H1 (cell line): ENCODE measurements around the gene CBLB. TPM values are rescaled to one million over a fixed set of nuclear protein-coding genes. Genes with fewer than 3 reads are reported as not detected.

Experiments used
- CTCF ChIA-PET: fragments of 300-600 bp; sonication (Branson Sonifier 250); formaldehyde crosslinking; loops from one replicate; lab custom pipeline; 2021; ENCODE audit not compliant: partially characterized antibody; lab: Charles Lee
- POLR2A ChIA-PET: fragments of 300-600 bp; sonication (Branson Sonifier 250); formaldehyde crosslinking; loops from one replicate; lab custom pipeline; 2021; ENCODE audit warnings: inconsistent platforms; ENCODE audit not compliant: partially characterized antibody; lab: Charles Lee
- DNase-seq, 2 experiments: peaks; one replicate each; pipeline versions ENCODE4 v3.0.0 to v3.0.0-alpha.2; 2010 to 2022; ENCODE audit warnings: low spot score in 2 of 2, low read depth in 1 of 2, mixed read lengths in 1 of 2
- FAIRE-seq: peaks from 2 replicates; lab custom pipeline; 2011; peaks lifted over from hg19 to GRCh38; lab: Jason Lieb, UNC
- H2AFZ ChIP-seq: 2 replicates; pipeline ENCODE4 v1.8.1; 2012; ENCODE audit warnings: low read length, inconsistent platforms
- H2AK5ac ChIP-seq: 2 replicates; pipeline ENCODE4 v1.6.1; 2013; ENCODE audit warnings: low read depth, low read length
- H2BK120ac ChIP-seq: replicated peaks from 2 replicates; pipeline ENCODE3; 2013; ENCODE audit warnings: low read depth, low read length, inconsistent platforms
- H2BK12ac ChIP-seq: 2 replicates; pipeline ENCODE4 v1.6.1; 2013; ENCODE audit warnings: low read depth, low read length
- H2BK15ac ChIP-seq: 2 replicates; pipeline ENCODE4 v1.6.1; 2013; ENCODE audit warnings: low read length
- H2BK20ac ChIP-seq: 2 replicates; pipeline ENCODE4 v1.6.1; 2013; ENCODE audit warnings: low read length
- H2BK5ac ChIP-seq: 2 replicates; pipeline ENCODE4 v1.6.1; 2013; ENCODE audit warnings: low read depth, low read length
- H3K14ac ChIP-seq: 2 replicates; pipeline ENCODE4 v1.6.1; 2013; ENCODE audit warnings: inconsistent platforms; ENCODE audit not compliant: insufficient read length
- H3K18ac ChIP-seq: 2 replicates; pipeline ENCODE4 v1.6.1; 2013; ENCODE audit warnings: low read length; ENCODE audit errors: extremely low read depth
- H3K23ac ChIP-seq: 2 replicates; pipeline ENCODE4 v1.6.1; 2013; ENCODE audit warnings: inconsistent platforms; ENCODE audit not compliant: insufficient read length
- H3K23me2 ChIP-seq: 2 replicates; pipeline ENCODE4 v1.6.1; 2013; ENCODE audit warnings: low read depth, low read length
- H3K27ac ChIP-seq: 2 replicates; pipeline ENCODE4 v1.6.1; 2011; ENCODE audit warnings: low read depth, low read length, inconsistent platforms
- H3K27me3 ChIP-seq, 4 experiments: replicated peaks in 1 of 4; 1 replicate in 1 of 4; 2 replicates in 3 of 4; pipeline versions ENCODE4 v1.6.1 to v1.8.1; 2011 to 2013; ENCODE audit warnings: low read length in 3 of 4, mild to moderate bottlenecking in 3 of 4, inconsistent platforms in 2 of 4, mixed read lengths in 2 of 4, moderate library complexity in 1 of 4; ENCODE audit not compliant: control insufficient read depth in 3 of 4, insufficient read depth in 3 of 4; ENCODE audit errors: extremely low read depth in 1 of 4
- H3K36me3 ChIP-seq, 4 experiments: 2 replicates each; pipeline versions ENCODE4 v1.6.1 to v1.8.1; 2011 to 2013; ENCODE audit warnings: mild to moderate bottlenecking in 4 of 4, low read length in 3 of 4, moderate library complexity in 2 of 4, control low read depth in 1 of 4, inconsistent platforms in 1 of 4; ENCODE audit not compliant: insufficient read depth in 4 of 4, control insufficient read depth in 2 of 4
- H3K4ac ChIP-seq: replicated peaks from 2 replicates; pipeline ENCODE3; 2013; ENCODE audit warnings: low read length, low read depth, mixed read lengths, inconsistent platforms; ENCODE audit not compliant: insufficient read length
- H3K4me1 ChIP-seq, 4 experiments: replicated peaks in 1 of 4; 1 replicate in 1 of 4; 2 replicates in 3 of 4; pipeline versions ENCODE4 v1.6.1 to v1.8.1; 2011 to 2013; ENCODE audit warnings: low read length in 3 of 4, inconsistent platforms in 2 of 4, mixed read lengths in 1 of 4; ENCODE audit not compliant: insufficient read depth in 4 of 4, control insufficient read depth in 3 of 4
- H3K4me2 ChIP-seq, 2 experiments: 2 replicates each; pipeline versions ENCODE4 v1.6.1 to v1.8.1; 2011 to 2013; ENCODE audit warnings: low read depth in 2 of 2, low read length in 2 of 2, control low read depth in 1 of 2, inconsistent platforms in 1 of 2, mild to moderate bottlenecking in 1 of 2; ENCODE audit not compliant: insufficient read depth in 1 of 2
- H3K4me3 ChIP-seq, 4 experiments: fragments of 200-600, 300-600 bp in 1 of 4; sonication (generic), shearing (Covaris generic), sonication (Bioruptor Twin) in 1 of 4; 2 replicates each; pipeline versions ENCODE4 v1.5.1 to v1.8.1; 2011 to 2016; ENCODE audit warnings: low read length in 4 of 4, low read depth in 3 of 4, control low read depth in 2 of 4, inconsistent platforms in 2 of 4, mild to moderate bottlenecking in 2 of 4, mixed read lengths in 1 of 4, moderate library complexity in 1 of 4; ENCODE audit not compliant: insufficient read depth in 2 of 4; ENCODE audit errors: extremely low read depth in 1 of 4
- H3K56ac ChIP-seq: replicated peaks from 2 replicates; pipeline ENCODE3; 2013; ENCODE audit warnings: low read depth, mild to moderate bottlenecking, mixed read lengths, low read length, inconsistent platforms; ENCODE audit not compliant: insufficient read length
- H3K79me1 ChIP-seq: 2 replicates; pipeline ENCODE4 v1.6.1; 2013; ENCODE audit warnings: low read depth, low read length, control low read depth
- H3K79me2 ChIP-seq, 2 experiments: 2 replicates each; pipeline versions ENCODE4 v1.6.1 to v1.8.1; 2012 to 2013; ENCODE audit warnings: low read length in 2 of 2, mild to moderate bottlenecking in 2 of 2, inconsistent platforms in 1 of 2; ENCODE audit not compliant: insufficient read depth in 2 of 2, control insufficient read depth in 1 of 2
- H3K9ac ChIP-seq, 4 experiments: replicated peaks in 1 of 4; 1 replicate in 1 of 4; 2 replicates in 3 of 4; pipeline versions ENCODE4 v1.6.1 to v1.8.1; 2011 to 2013; ENCODE audit warnings: low read depth in 3 of 4, low read length in 3 of 4, control low read depth in 2 of 4, mild to moderate bottlenecking in 2 of 4, moderate library complexity in 2 of 4, inconsistent platforms in 1 of 4; ENCODE audit errors: extremely low read depth in 1 of 4
- H3K9me3 ChIP-seq, 2 experiments: 2 replicates each; pipeline versions ENCODE4 v1.6.1 to v1.8.1; 2012 to 2013; ENCODE audit warnings: mild to moderate bottlenecking in 2 of 2, moderate library complexity in 2 of 2, control low read depth in 1 of 2, inconsistent platforms in 1 of 2, low read depth in 1 of 2, low read length in 1 of 2, mixed read lengths in 1 of 2; ENCODE audit not compliant: insufficient read depth in 2 of 2
- H4K20me1 ChIP-seq, 2 experiments: replicated peaks in 1 of 2; 2 replicates each; pipeline versions ENCODE3 to v1.8.1; 2011 to 2013; ENCODE audit warnings: inconsistent platforms in 2 of 2, low read length in 2 of 2, mild to moderate bottlenecking in 1 of 2; ENCODE audit not compliant: insufficient read depth in 2 of 2, control insufficient read depth in 1 of 2
- H4K5ac ChIP-seq: 2 replicates; pipeline ENCODE4 v1.6.1; 2013; ENCODE audit warnings: low read length, low read depth, mixed read lengths, inconsistent platforms; ENCODE audit not compliant: insufficient read length
- H4K8ac ChIP-seq: 2 replicates; pipeline ENCODE4 v1.8.0; 2013; ENCODE audit warnings: mild to moderate bottlenecking, moderate library complexity, low read length, inconsistent platforms; ENCODE audit not compliant: insufficient read depth; ENCODE audit errors: extremely low read depth
- H4K91ac ChIP-seq: replicated peaks from 2 replicates; pipeline ENCODE3; 2013; ENCODE audit warnings: low read length, mixed read lengths, inconsistent platforms; ENCODE audit not compliant: insufficient read length
- BCL11A ChIP-seq, 2 experiments: IDR thresholded peaks; one replicate each; pipeline ENCODE4 v1.6.1; 2011; ENCODE audit warnings: low read depth in 2 of 2, low read length in 2 of 2, mild to moderate bottlenecking in 2 of 2
- E2F6 ChIP-seq: IDR thresholded peaks from 2 replicates; pipeline ENCODE4 v1.6.1; 2012; ENCODE audit warnings: inconsistent platforms
- EZH2 ChIP-seq: fragments of 200-600 bp; sonication (generic); IDR thresholded peaks from 2 replicates; pipeline ENCODE4 v1.7.1; 2012; ENCODE audit warnings: low read depth, mild to moderate bottlenecking, moderate library complexity, low read length, inconsistent platforms; ENCODE audit not compliant: severe bottlenecking
- KDM1A ChIP-seq: fragments of 200-600, 300-600 bp; sonication (generic); IDR thresholded peaks from 2 replicates; pipeline ENCODE4 v1.7.1; 2016; ENCODE audit warnings: mild to moderate bottlenecking, low read length, borderline replicate concordance
- NRF1 ChIP-seq: IDR thresholded peaks from 2 replicates; pipeline ENCODE4 v1.6.1; 2011; ENCODE audit warnings: mild to moderate bottlenecking, low read depth, low read length, improper control_type of control experiment
- POLR2AphosphoS5 ChIP-seq: IDR thresholded peaks from 2 replicates; pipeline ENCODE4 v1.6.1; 2011; ENCODE audit warnings: low read depth, low read length
- RAD21 ChIP-seq, 2 experiments: IDR thresholded peaks in 1 of 2; conservative IDR thresholded peaks in 1 of 2; 2 replicates each; pipeline ENCODE4 v1.6.1; 2011; ENCODE audit warnings: low read depth in 2 of 2, low read length in 2 of 2, improper control_type of control experiment in 1 of 2, inconsistent platforms in 1 of 2, mild to moderate bottlenecking in 1 of 2, moderate library complexity in 1 of 2
- SAP30 ChIP-seq: fragments of 300-600 bp; sonication (generic); IDR thresholded peaks from 2 replicates; pipeline ENCODE4 v1.7.1; 2012; ENCODE audit warnings: low read length, moderate library complexity, mild to moderate bottlenecking, inconsistent platforms; ENCODE audit not compliant: insufficient read depth, insufficient replicate concordance
- SP4 ChIP-seq: IDR thresholded peaks from 2 replicates; pipeline ENCODE4 v1.6.1; 2012; ENCODE audit warnings: low read length, inconsistent platforms
- SUZ12 ChIP-seq: fragments of 200-600 bp; sonication (generic); IDR thresholded peaks from 2 replicates; pipeline ENCODE4 v1.6.1; 2012; ENCODE audit warnings: mild to moderate bottlenecking, inconsistent platforms, low read length, moderate library complexity, mixed read lengths
- TAF7 ChIP-seq: optimal IDR thresholded peaks from 2 replicates; pipeline ENCODE3; 2011; ENCODE audit warnings: low read depth, mild to moderate bottlenecking, inconsistent platforms, low read length, moderate library complexity, borderline replicate concordance
- TCF12 ChIP-seq: IDR thresholded peaks from 2 replicates; pipeline ENCODE4 v1.6.1; 2011; ENCODE audit warnings: low read depth, mild to moderate bottlenecking, low read length
- USF2 ChIP-seq: IDR thresholded peaks from 2 replicates; pipeline ENCODE4 v1.6.1; 2011; ENCODE audit warnings: low read length, improper control_type of control experiment
- polyA plus RNA-seq, 7 experiments: library from polyadenylated mRNA; depleted of rRNA in 3 of 7; stranded (reverse) in 5 of 7; unstranded in 2 of 7; fragments of >200 nt in 5 of 7; fragments of 200-250 nt in 2 of 7; gene quantifications; 1 replicate in 5 of 7; 2 replicates in 1 of 7; 4 replicates in 1 of 7; pipeline versions ENCODE4 v1.2.1 to v1.2.3, GENCODE V29; 2011 to 2013; ENCODE audit warnings: missing spikeins in 2 of 7, mixed read lengths in 2 of 7
- total RNA-seq: library from RNA; stranded (reverse); fragmentation: NEBNext Ultra II Directional; extraction: Animal tissue kit (Norgen Biotek cat#: 25700); gene quantifications from 2 replicates; pipeline ENCODE4 v1.2.1, GENCODE V29; 2021

The CBLB gene
- total and polyA plus RNA-seq, 2 of the 8 experiments (the other 6 are each of a cell fraction or from before 2014, with no cell fraction given) = 14.5 to 26.0 TPM

DNA sequence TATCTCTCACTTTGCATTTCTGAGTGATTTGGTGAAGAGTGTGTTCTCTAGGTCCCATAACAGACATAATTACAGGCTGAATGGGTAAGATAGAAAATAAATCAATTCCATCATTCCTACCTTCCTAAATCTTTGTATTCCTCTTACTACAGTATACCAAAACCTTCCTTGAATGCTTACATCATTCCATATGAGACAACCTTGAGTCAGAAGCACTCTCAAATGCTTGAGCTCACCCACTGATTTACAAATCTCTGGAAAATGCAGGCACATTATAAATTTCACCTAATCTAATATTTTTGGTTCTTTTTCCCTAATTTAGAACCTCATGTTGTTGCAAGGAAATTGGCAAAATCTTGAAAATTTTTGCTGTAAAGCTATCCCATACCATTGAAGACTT lies 239.1 kb downstream of the CBLB start:
- no peak overlapping the region for H3K18ac ChIP-seq
- ChIA-PET CTCF (interaction anchor here (0.9 kb wide), 1 partner anchor 20 kb away, joined by 3 read pairs; no protein-coding TSS in a partner anchor), POLR2A (no interaction called here)
- no peaks in the 10 kb centered on the region for H3K79me2 ChIP-seq
- no peak overlapping the region for H3K4ac ChIP-seq
- no peak overlapping the region for H2AFZ ChIP-seq
- H3K27me3 ChIP-seq = no peaks in the 10 kb centered on the region
- no peak overlapping the region for H3K9ac ChIP-seq
- no peak overlapping the region for H3K23ac ChIP-seq
- FAIRE-seq (no peak), DNase-seq (no peak)
- H4K91ac ChIP-seq = no peak overlapping the region
- no peak overlapping the region for H2AK5ac ChIP-seq
- H3K4me1 ChIP-seq = no peaks in the 10 kb centered on the region
- no peak overlapping the region for H4K8ac ChIP-seq
- no peaks in the 10 kb centered on the region; the same call in 1 of the 2 replicates for H3K23me2 ChIP-seq
- no peak overlapping the region for H2BK20ac ChIP-seq
- H2BK5ac ChIP-seq = no peak overlapping the region
- no peak overlapping the region for H3K14ac ChIP-seq
- H3K27ac ChIP-seq = no peak overlapping the region
- H2BK12ac ChIP-seq = no peak overlapping the region
- no peak overlapping the region for H3K4me3 ChIP-seq
- no peak overlapping the region for H2BK120ac ChIP-seq
- no peak overlapping the region for H3K56ac ChIP-seq
- no peaks in the 10 kb centered on the region for H3K79me1 ChIP-seq
- H3K36me3 ChIP-seq = no peaks in the 10 kb centered on the region
- H3K4me2 ChIP-seq = no peak overlapping the region
- H3K9me3 ChIP-seq = no peaks in the 10 kb centered on the region
- no peak overlapping the region for H4K5ac ChIP-seq
- H2BK15ac ChIP-seq = no peak overlapping the region
- H4K20me1 ChIP-seq = no peaks in the 10 kb centered on the region
- no peak for TF ChIP-seq RAD21 (IDR thresholded peaks at IDR 0.05 in 1 of 2, conservative IDR thresholded peaks at IDR 0.05 in 1 of 2; ENCODE audit: low read depth in 2 of 2, low read length in 2 of 2)
- no peak for TF ChIP-seq TAF7
- TF ChIP-seq TCF12 = no peak
- no peak for TF ChIP-seq EZH2
- TF ChIP-seq KDM1A = no peak
- no peak for TF ChIP-seq E2F6
- no peak for TF ChIP-seq SP4
- TF ChIP-seq SUZ12 = no peak
- TF ChIP-seq POLR2AphosphoS5 = no peak
- no peak for TF ChIP-seq USF2
- no peak for TF ChIP-seq NRF1
- no peak for TF ChIP-seq BCL11A (IDR thresholded peaks at IDR 0.05; ENCODE audit: low read depth in 2 of 2, low read length in 2 of 2)
- no peak for TF ChIP-seq SAP30
